ENCODE measurements around the gene FBXL2.

Gene FBXL2

DNA sequence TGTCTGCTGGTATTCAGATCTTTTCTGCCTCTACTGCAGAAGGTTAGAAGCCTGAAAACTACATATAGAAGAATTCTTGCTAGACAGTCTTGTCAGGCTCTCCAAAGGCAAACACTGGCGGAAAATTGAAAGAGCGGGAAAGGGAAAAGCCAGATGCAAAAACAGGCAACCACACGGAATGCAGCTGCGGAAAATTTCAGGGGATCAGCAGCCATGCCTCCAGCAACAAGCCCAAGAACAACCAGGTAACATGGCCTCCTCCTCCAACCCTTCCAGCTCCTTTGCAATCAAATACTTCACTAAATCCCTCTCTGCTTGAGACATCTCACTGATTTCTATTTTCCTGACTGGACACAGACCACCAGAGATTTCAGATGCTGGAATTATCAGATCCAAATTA lies 153.3 kb downstream of the FBXL2 start:
- DNase-seq = no peak

DNA sequence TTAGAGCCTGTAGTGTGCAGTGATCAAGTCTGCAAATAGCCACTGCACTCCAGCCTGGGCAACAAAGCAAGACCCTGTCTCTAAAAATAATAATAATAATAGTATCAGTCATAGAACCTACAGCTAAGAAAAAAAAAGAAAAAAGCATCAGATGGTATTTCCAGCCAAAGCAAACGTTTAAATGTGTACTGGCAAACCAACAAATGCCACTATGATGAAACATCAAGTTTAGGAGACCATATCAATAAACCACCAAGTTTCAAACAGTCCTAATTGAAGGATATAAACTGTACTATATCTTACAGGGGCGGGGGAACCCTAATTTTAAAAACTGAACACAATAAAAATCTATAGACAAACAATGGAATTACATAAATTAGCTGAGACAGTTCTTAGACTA lies 156.6 kb downstream of the FBXL2 start:
- peak; percentile 40 for DNase-seq

All from EL (cell line).